ENCODE measurements around the gene SRPK1.

SRPK1 gene

GRCh38 chr6:35874730-35875129 is 46.2 kb downstream of the SRPK1 start:
- H3K4me3 ChIP-seq (IDR thresholded peaks at IDR 0.05; ENCODE audit: insufficient read depth, low read depth, low read length), result no peak overlapping the region
- H3K4me1 ChIP-seq (ENCODE audit: low read depth, poor library complexity, severe bottlenecking), result peaks cover 10% of the 10 kb centered on the region
- no peak overlapping the region for H3K27ac ChIP-seq
- no peak overlapping the region for H3K9ac ChIP-seq
- no peaks in the 10 kb centered on the region for H3K27me3 ChIP-seq (ENCODE audit: insufficient read depth, low read depth)
- H2AFZ ChIP-seq (ENCODE audit: low read depth), result no peak overlapping the region
- no peak for TF ChIP-seq CTCF (conservative IDR thresholded peaks at IDR 0.05; ENCODE audit: low read depth, low read length)
- no peaks in the 10 kb centered on the region for H4K20me1 ChIP-seq (ENCODE audit: insufficient read depth)
- no peaks in the 10 kb centered on the region for H3K79me2 ChIP-seq (ENCODE audit: insufficient read depth, low read depth)
- no peak overlapping the region for H3K4me2 ChIP-seq
- H3K36me3 ChIP-seq (ENCODE audit: insufficient read depth), result peaks cover 9% of the 10 kb centered on the region; the same call in 1 of the 2 replicates

GRCh38 chr6:35859367-35859766 is 61.5 kb downstream of the SRPK1 start:
- no peak overlapping the region for H3K27ac ChIP-seq
- peak overlapping the region; percentile 64; the same call in 1 of the 2 replicates for H3K4me2 ChIP-seq
- no peaks in the 10 kb centered on the region for H3K27me3 ChIP-seq (ENCODE audit: insufficient read depth, low read depth)
- H3K36me3 ChIP-seq (ENCODE audit: insufficient read depth), result peaks cover 4% of the 10 kb centered on the region; the same call in 1 of the 2 replicates
- no peak overlapping the region for H3K4me3 ChIP-seq (IDR thresholded peaks at IDR 0.05; ENCODE audit: insufficient read depth, low read depth, low read length)
- H4K20me1 ChIP-seq (ENCODE audit: insufficient read depth), result no peaks in the 10 kb centered on the region
- no peak overlapping the region for H3K9ac ChIP-seq
- no peak for TF ChIP-seq CTCF (conservative IDR thresholded peaks at IDR 0.05; ENCODE audit: low read depth, low read length)
- H2AFZ ChIP-seq (ENCODE audit: low read depth), result no peak overlapping the region
- H3K4me1 ChIP-seq (ENCODE audit: low read depth, poor library complexity, severe bottlenecking), result peaks cover 54% of the 10 kb centered on the region
- no peaks in the 10 kb centered on the region for H3K79me2 ChIP-seq (ENCODE audit: insufficient read depth, low read depth)

- Histone ChIP-seq H3K4me3 (IDR thresholded peaks at IDR 0.05; ENCODE audit: insufficient read depth, low read depth, low read length) (no peak overlapping the region), H3K4me2 (peak overlapping the region; percentile 64; the same call in 1 of the 2 replicates), H2AFZ (ENCODE audit: low read depth) (no peak overlapping the region), H3K36me3 (ENCODE audit: insufficient read depth) (peaks cover 4% of the 10 kb centered on the region; the same call in 1 of the 2 replicates), H3K4me1 (ENCODE audit: low read depth, poor library complexity, severe bottlenecking) (peaks cover 54% of the 10 kb centered on the region), H4K20me1 (ENCODE audit: insufficient read depth) (no peaks in the 10 kb centered on the region), H3K27ac (no peak overlapping the region), H3K79me2 (ENCODE audit: insufficient read depth, low read depth) (no peaks in the 10 kb centered on the region), H3K27me3 (ENCODE audit: insufficient read depth, low read depth) (no peaks in the 10 kb centered on the region), H3K9ac (no peak overlapping the region)
- TF ChIP-seq CTCF (conservative IDR thresholded peaks at IDR 0.05; ENCODE audit: low read depth, low read length), result no peak
Measured at GRCh38 chr6:35857853-35858252, 63.0 kb downstream of the SRPK1 start.

- TF ChIP-seq CTCF (conservative IDR thresholded peaks at IDR 0.05; ENCODE audit: low read depth, low read length), result no peak
- H3K4me3 ChIP-seq (IDR thresholded peaks at IDR 0.05; ENCODE audit: insufficient read depth, low read depth, low read length), result no peak overlapping the region
- H3K9ac ChIP-seq, result no peak overlapping the region
- H3K4me2 ChIP-seq, result peak overlapping the region; percentile 64
- peaks cover 4% of the 10 kb centered on the region; the same call in 1 of the 2 replicates for H3K36me3 ChIP-seq (ENCODE audit: insufficient read depth)
- H3K27me3 ChIP-seq (ENCODE audit: insufficient read depth, low read depth), result no peaks in the 10 kb centered on the region
- H2AFZ ChIP-seq (ENCODE audit: low read depth), result no peak overlapping the region
- no peaks in the 10 kb centered on the region for H3K79me2 ChIP-seq (ENCODE audit: insufficient read depth, low read depth)
- no peaks in the 10 kb centered on the region for H4K20me1 ChIP-seq (ENCODE audit: insufficient read depth)
- H3K4me1 ChIP-seq (ENCODE audit: low read depth, poor library complexity, severe bottlenecking), result peaks cover 54% of the 10 kb centered on the region
- H3K27ac ChIP-seq, result peak overlapping the region; percentile 38; the same call in 1 of the 2 replicates
Measured at GRCh38 chr6:35856250-35856649, 64.6 kb downstream of the SRPK1 start.

Measured in KMS-11 (cell line).